ENCODE measurements around the gene ATG2A. TPM values are rescaled to one million over a fixed set of nuclear protein-coding genes. Genes with fewer than 3 reads are reported as not detected.
A peak's percentile ranks its signal among the peaks of the same experiment; 100 is the strongest.

ATG2A gene
- total and polyA plus RNA-seq, 10 of the 15 experiments (the other 5 are each of a cell fraction or from before 2014, with no cell fraction given) = 0.08 to 19.0 (median 4.6) TPM

GRCh38 chr11:64900263-64900678, 16.7 kb downstream of the ATG2A start (continued):
- TF ChIP-seq GABPA (IDR thresholded peaks at IDR 0.05; ENCODE audit: low read depth) (no peak), BACH1 (IDR thresholded peaks at IDR 0.05; ENCODE audit: borderline replicate concordance) (no peak; the same call in 1 of the 2 replicates), E2F8 (IDR thresholded peaks at IDR 0.05; ENCODE audit: low read depth, partially characterized antibody) (no peak), EED (IDR thresholded peaks at IDR 0.05; ENCODE audit: low read depth) (no peak), CEBPB (IDR thresholded peaks at IDR 0.05; ENCODE audit: borderline replicate concordance in 1 of 2, low read depth in 2 of 2, low read length in 2 of 2) (no peak), CBX3 (IDR thresholded peaks at IDR 0.05; ENCODE audit: borderline replicate concordance, low read depth) (no peak), MEF2B (IDR thresholded peaks at IDR 0.05; ENCODE audit: partially characterized antibody, poor library complexity, severe bottlenecking) (peak; percentile 80), BRCA1 (IDR thresholded peaks at IDR 0.05; ENCODE audit: low read depth, low read length) (no peak), ZNF687 (IDR thresholded peaks at IDR 0.05) (peak; percentile 98), NFYB (IDR thresholded peaks at IDR 0.05; ENCODE audit: insufficient read depth, low read depth, low read length) (no peak), RAD51 (IDR thresholded peaks at IDR 0.05) (peak; percentile 94), NBN (IDR thresholded peaks at IDR 0.05) (peak; percentile 84)
- TF ChIP-seq, protein P1, sequence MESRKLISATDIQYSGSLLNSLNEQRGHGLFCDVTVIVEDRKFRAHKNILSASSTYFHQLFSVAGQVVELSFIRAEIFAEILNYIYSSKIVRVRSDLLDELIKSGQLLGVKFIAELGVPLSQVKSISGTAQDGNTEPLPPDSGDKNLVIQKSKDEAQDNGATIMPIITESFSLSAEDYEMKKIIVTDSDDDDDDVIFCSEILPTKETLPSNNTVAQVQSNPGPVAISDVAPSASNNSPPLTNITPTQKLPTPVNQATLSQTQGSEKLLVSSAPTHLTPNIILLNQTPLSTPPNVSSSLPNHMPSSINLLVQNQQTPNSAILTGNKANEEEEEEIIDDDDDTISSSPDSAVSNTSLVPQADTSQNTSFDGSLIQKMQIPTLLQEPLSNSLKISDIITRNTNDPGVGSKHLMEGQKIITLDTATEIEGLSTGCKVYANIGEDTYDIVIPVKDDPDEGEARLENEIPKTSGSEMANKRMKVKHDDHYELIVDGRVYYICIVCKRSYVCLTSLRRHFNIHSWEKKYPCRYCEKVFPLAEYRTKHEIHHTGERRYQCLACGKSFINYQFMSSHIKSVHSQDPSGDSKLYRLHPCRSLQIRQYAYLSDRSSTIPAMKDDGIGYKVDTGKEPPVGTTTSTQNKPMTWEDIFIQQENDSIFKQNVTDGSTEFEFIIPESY (IDR thresholded peaks at IDR 0.05) = peak; percentile 81
- TF ChIP-seq, protein P2, sequence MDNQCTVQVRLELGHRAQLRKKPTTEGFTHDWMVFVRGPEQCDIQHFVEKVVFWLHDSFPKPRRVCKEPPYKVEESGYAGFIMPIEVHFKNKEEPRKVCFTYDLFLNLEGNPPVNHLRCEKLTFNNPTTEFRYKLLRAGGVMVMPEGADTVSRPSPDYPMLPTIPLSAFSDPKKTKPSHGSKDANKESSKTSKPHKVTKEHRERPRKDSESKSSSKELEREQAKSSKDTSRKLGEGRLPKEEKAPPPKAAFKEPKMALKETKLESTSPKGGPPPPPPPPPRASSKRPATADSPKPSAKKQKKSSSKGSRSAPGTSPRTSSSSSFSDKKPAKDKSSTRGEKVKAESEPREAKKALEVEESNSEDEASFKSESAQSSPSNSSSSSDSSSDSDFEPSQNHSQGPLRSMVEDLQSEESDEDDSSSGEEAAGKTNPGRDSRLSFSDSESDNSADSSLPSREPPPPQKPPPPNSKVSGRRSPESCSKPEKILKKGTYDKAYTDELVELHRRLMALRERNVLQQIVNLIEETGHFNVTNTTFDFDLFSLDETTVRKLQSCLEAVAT (IDR thresholded peaks at IDR 0.05) = peak; percentile 85
- TF ChIP-seq, protein P3, sequence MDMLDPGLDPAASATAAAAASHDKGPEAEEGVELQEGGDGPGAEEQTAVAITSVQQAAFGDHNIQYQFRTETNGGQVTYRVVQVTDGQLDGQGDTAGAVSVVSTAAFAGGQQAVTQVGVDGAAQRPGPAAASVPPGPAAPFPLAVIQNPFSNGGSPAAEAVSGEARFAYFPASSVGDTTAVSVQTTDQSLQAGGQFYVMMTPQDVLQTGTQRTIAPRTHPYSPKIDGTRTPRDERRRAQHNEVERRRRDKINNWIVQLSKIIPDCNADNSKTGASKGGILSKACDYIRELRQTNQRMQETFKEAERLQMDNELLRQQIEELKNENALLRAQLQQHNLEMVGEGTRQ (IDR thresholded peaks at IDR 0.05; ENCODE audit: borderline replicate concordance, low read depth, low read length) = peak; percentile 82
- TF ChIP-seq, protein P4, sequence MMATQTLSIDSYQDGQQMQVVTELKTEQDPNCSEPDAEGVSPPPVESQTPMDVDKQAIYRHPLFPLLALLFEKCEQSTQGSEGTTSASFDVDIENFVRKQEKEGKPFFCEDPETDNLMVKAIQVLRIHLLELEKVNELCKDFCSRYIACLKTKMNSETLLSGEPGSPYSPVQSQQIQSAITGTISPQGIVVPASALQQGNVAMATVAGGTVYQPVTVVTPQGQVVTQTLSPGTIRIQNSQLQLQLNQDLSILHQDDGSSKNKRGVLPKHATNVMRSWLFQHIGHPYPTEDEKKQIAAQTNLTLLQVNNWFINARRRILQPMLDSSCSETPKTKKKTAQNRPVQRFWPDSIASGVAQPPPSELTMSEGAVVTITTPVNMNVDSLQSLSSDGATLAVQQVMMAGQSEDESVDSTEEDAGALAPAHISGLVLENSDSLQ (IDR thresholded peaks at IDR 0.05) = no peak
